HG03097 (cell line): ENCODE results near the gene GDPD2.
"Not testable (repeated sequence)": the region's sequence is repeated elsewhere in the genome, so short reads cannot be mapped to it uniquely, and the experiment has no call there.

Experiments
- ATAC-seq: cut with Tn5 transposase; IDR thresholded peaks from one replicate; pipeline ENCODE4 v1.9.1; 2021; ENCODE audit not compliant: unreplicated experiment, low FRiP score

The GDPD2 gene, protein sequence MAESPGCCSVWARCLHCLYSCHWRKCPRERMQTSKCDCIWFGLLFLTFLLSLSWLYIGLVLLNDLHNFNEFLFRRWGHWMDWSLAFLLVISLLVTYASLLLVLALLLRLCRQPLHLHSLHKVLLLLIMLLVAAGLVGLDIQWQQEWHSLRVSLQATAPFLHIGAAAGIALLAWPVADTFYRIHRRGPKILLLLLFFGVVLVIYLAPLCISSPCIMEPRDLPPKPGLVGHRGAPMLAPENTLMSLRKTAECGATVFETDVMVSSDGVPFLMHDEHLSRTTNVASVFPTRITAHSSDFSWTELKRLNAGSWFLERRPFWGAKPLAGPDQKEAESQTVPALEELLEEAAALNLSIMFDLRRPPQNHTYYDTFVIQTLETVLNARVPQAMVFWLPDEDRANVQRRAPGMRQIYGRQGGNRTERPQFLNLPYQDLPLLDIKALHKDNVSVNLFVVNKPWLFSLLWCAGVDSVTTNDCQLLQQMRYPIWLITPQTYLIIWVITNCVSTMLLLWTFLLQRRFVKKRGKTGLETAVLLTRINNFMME

GRCh38 chrX:70422851-70423341 is at the start of gene GDPD2:
GDPD2 (plus strand) TSS chrX:70423314; CDS start chrX:70424985, 1,671 bp downstream.
- no peak for ATAC-seq

DNA sequence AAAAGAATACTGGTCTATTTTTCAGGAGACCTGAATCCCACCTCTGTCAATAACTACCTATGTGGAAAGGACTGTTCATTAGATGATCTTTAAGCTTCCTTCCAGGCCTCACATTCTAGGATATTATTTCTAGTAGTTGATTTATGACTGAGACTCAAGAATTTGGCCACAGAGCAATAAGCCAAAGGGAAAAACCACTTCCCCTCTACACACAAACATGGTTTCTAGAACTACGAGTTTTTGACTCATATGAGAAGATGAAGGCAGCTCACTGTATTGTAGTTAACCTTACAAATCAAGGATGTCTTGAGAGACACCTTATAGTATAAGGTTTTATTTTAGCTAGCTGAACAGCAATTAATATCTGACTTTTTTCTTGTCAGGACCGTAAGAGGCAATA is 36.9 kb upstream of the GDPD2 start:
- ATAC-seq = no peak

GRCh38 chrX:70398899-70399298 is 24.2 kb upstream of the GDPD2 start:
- no peak for ATAC-seq

DNA sequence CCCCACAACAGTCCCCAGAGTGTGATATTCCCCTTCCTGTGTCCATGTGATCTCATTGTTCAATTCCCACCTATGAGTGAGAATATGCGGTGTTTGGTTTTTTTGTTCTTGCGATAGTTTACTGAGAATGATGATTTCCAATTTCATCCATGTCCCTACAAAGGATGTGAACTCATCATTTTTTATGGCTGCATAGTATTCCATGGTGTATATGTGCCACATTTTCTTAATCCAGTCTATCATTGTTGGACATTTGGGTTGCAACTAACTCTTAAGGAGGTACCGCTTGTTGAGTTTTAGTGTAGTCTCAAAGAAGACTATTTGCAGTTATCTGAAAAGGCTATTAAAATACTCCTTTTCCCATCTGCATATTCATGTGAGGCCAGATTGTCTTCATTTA is 22.9 kb upstream of the GDPD2 start:
- not testable (repeated sequence) for ATAC-seq

- no peak for ATAC-seq
Observed at GRCh38 chrX:70402721-70403120, 20.4 kb upstream of the GDPD2 start.

- no peak for ATAC-seq
Observed at GRCh38 chrX:70405003-70405402, 18.1 kb upstream of the GDPD2 start.

DNA sequence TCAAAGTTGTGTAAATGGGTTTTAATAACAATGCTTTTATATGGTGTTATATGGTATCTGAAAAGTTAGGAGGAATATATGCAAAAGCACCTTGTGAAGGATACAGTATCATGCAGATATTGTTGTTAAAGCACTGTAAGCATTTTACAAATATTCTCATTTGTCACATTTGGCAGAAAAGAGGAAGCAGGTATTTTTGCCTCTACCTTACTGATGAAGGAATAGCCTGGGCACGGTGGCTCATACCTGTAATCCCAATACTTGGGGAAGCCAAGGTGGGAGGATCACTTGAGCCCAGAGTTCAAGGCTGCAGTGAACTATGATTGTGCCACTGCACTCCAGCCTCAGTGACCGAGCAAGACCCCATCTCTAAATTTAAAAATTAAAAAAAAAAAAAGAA is 12.2 kb upstream of the GDPD2 start:
- no peak for ATAC-seq

DNA sequence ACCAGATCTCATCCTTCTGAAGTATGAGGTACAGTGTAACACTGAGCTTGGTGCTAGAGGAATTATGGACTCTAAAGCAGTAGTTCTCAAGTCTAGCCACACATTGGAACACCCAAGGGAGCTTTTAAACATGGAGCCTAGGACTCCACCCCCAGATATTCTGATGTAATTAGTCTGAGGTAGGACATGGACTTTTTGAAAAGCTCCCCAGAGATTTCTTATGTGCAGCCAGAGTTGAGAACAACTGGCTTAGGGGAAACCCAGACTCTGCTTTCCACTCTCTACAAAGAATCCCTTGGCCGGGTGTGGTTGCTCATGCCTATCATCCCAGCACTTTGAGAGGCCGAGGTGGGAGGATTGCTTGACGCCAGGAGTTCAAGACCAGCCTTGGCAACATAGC is 11.6 kb upstream of the GDPD2 start:
- ATAC-seq = no peak

DNA sequence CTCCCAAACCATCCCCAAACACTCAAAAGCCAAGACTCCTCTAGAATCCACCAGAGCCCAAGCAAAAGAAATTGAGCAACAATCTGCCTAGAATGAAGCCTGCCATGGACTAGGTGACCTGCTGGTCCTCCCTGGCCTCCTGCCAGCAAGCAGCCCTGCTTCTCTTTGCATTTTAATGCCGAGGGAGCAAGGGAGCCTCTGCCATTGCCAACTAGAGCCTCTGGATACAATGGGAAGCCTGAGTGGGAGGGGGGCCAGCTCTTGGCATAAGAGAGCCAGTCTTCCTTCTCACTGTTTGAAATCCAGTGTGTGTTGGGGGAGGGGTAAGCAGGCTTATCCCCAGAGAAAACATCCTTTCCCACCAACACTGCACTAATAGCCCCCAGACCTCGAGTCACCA is 1.5 kb upstream of the GDPD2 start:
- no peak for ATAC-seq

DNA sequence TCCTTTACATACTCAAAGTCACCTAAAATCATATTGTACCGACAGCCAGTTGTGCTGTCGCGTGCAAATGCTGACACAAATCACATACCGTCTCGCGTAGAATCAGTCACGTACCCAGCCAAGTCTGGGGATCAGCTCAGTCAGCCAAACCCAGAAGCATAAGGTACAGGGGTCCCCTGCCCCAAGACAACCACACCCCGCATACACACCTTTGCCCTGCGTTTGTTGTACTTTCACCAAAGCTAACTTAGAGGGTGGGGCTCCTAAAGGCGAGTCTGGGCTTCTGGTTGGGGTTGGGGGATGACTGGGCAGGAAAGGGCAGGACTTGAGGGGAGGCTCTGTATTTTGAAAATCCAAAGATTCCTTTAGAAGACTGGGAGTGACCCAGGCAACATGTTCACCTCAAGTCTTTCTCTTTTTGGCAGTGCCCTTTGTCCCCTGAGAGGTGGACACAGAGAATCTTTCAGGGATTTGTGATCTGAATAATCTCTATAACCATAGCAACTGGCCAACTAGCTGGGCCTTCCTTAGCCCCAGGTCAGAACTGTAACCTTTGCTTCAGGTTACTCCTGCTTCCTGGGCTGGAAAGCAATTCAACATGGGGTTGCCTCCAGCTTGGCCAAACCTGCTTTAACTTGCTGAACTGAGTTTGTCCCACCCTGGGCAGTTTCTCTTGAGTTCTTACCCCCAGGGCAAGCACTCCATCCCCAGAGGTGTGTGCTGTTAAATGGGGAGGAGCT is 992 bp downstream of the GDPD2 start:
- ATAC-seq = no peak

DNA sequence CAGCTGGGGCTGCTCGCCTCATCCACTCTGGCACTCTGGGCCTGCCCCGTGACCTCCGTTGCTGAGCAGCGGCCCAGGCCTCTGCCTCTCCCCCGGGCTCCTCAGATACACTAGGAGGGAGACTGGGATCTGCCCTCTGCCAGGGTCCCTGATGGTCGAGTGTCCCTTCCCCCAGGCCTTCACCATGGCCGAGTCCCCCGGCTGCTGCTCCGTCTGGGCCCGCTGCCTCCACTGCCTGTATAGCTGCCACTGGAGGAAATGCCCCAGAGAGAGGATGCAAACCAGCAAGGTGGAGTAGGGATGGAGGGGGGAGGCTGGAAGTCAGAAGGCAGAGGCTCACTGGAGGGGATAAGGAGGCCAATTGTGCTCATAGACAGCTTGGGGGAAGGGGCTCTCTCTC is 1.7 kb downstream of the GDPD2 start:
- no peak for ATAC-seq

DNA sequence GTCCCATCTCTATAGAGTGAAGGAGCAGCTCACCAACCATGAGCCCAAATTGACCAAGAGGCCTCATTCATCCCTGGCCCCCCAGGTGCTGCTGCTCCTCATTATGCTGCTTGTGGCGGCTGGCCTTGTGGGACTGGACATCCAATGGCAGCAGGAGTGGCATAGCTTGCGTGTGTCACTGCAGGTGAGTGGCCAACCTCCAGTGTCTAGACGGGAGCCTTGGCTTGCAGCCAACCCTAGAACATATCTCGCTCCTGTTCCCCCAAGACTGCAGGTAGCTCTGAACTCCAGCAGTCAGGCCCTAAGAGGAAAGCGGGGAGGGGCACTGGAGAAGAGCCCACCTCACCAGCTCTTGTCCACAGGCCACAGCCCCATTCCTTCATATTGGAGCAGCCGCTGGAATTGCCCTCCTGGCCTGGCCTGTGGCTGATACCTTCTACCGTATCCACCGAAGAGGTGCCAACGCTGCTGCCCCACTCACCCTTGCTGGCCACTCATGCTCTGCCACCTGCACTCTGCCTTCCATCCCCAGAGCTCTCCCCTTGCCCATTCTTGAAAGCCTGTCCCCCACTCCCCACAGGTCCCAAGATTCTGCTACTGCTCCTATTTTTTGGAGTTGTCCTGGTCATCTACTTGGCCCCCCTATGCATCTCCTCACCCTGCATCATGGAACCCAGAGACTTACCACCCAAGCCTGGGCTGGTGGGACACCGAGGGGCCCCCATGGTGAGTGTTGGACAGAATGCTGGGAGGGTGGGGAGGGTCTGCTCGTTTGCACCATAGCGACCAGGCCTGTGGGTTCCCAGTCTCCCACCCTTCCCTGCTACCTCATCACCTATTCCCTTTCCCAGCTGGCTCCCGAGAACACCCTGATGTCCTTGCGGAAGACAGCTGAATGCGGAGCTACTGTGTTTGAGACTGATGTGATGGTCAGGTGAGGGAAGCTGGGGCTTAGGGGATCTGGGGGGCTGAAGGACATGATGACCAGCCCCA is 3.5 kb downstream of the GDPD2 start:
- no peak for ATAC-seq

GRCh38 chrX:70427365-70427764 is 4.3 kb downstream of the GDPD2 start:
- ATAC-seq = no peak

- ATAC-seq = no peak
Observed at GRCh38 chrX:70429759-70430158, 6.6 kb downstream of the GDPD2 start.

DNA sequence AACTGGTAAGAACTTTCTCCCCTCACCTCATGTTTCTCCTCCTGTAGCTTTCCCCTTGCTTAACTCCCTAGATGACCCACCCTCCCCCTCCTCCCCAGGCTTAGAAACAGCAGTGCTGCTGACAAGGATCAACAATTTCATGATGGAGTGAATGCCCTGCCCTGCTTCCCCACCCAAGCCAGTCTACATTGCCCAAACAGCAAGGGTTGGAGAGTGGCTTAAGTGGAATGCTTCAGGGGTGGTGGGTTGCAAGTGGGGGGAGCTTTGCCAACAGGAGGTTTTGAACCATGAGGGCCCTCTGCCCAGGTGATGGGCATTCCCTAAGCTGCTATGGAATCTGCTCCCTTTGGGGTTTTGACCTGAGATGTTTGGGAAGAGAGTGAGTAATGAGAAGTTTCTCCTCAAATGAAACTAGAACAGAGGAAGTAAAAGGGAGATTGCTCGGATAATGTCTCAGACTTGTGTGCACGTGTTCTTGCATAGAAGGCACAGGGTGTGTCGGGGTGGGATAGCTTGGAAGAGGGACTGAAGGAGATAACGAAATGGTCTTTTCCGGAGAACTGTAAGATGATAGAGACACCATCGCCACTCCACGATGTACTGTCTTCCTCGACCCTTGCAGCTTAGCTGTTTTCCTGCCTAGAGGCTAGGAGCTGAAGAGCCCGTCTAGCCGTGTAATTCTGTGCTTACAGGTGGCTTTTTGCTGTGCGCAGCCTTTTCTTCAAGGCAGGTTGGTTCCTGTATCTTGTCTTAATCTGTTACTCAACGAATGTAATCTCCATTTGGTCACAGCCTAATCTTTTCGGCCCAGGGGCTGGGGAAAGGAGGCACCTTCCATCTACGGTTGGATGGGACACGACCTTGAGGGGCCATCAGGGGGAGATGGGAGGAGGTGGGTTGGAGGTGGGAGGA is 10.1 kb downstream of the GDPD2 start:
- ATAC-seq = no peak

DNA sequence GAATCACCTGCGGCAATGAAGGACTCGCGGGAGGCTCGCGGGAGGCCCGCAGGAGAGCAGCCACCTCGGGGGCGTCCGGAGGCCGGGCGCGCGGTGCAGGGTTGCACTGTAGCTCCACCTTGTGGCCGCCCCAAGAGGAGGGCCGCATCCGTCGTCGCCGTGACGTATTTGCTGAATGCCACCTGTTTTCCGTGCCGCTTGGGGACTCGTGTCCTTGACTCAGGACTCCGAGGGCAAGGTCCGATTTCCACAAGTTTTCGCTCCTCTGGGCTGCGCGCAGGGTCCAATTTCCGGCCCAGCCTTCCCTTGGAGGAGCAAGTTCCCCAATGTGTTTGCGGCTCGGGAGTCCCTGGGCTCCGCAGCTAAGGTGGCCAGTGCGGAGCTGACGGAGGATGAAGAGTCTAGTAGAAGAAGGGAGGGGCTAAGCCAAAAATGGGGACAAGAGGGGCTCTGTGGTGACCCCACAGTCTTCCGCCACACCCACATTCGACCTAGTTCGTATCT is 10.8 kb downstream of the GDPD2 start:
- peak; percentile 51 for ATAC-seq

- peak; percentile 51 for ATAC-seq
Observed at GRCh38 chrX:70434352-70434866, 11.3 kb downstream of the GDPD2 start.

GRCh38 chrX:70434914-70435586 is 11.9 kb downstream of the GDPD2 start:
- no peak for ATAC-seq
